Memory B cell (primary cell): ENCODE measurements around the gene RYR1.
"Not testable (repeated sequence)": the region's sequence is repeated elsewhere in the genome, so short reads cannot be mapped to it uniquely, and the experiment has no call there.

ENCODE experiments used
- ATAC-seq: fragments of 150-1000 bp; cut with Tn5 transposase; 2 replicates; pipeline ENCODE4 v1.10.0; 2021; ENCODE audit warnings: low read depth, mild to moderate bottlenecking, moderate library complexity
- DNase-seq, 2 donors: peaks; one replicate each; pipeline ENCODE4 v3.0.0; 2022; ENCODE audit warnings: low spot score in 2 of 2
- H3K27ac Mint-ChIP-seq: one replicate; pipeline ENCODE4 v1.8.0; 2022; ENCODE audit warnings: mild to moderate bottlenecking, moderate library complexity, mixed read lengths
- H3K27me3 Mint-ChIP-seq: one replicate; pipeline ENCODE4 v1.8.0; 2022; ENCODE audit warnings: mixed read lengths
- H3K36me3 Mint-ChIP-seq: one replicate; pipeline ENCODE4 v1.8.0; 2022; ENCODE audit warnings: mild to moderate bottlenecking, mixed read lengths
- H3K4me1 Mint-ChIP-seq: one replicate; pipeline ENCODE4 v1.8.0; 2022; ENCODE audit warnings: mixed read lengths
- H3K4me3 Mint-ChIP-seq: one replicate; pipeline ENCODE4 v1.8.0; 2022; ENCODE audit warnings: mild to moderate bottlenecking, moderate library complexity, mixed read lengths
- H3K9me3 Mint-ChIP-seq: one replicate; pipeline ENCODE4 v1.8.0; 2022; ENCODE audit warnings: mixed read lengths

Gene RYR1

DNA sequence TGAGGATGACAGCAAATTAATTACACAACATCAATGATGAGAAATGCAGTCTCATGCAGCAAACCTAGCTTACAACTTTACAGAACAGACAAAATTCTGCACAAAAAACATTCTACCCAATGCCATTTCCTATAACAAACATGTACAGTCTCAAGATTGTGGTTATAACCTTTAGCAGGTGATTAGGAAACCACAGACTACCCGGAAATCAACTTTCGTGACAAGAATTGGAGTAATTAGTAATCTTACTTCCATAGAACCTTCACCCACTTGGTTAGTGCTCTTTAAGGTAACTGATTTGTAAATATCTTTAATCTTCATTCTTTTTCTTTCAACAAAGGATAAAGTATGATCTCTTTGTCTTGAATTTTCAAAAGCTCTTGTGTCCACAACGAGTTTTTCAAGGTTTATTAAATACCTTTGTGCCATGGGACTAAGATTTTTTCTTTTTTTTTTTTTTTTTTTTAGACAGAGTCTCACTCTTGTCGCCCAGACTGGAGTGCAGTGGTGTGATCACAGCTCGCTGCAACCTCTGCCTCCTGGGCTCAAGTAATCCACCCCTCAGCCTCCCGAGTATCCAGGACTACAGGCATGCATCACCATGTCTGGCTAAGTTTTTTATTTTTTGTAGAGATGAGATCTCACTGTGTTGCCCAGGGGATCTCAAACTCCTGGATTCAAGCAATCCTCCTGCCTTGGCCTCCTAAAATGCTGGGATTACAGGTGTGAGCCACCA is 105.5 kb downstream of the RYR1 start:
- peaks cover 9% of the 10 kb centered on the region for H3K9me3 Mint-ChIP-seq
- H3K36me3 Mint-ChIP-seq = peaks cover 10% of the 10 kb centered on the region
- no peak overlapping the region for H3K27ac Mint-ChIP-seq
- ATAC-seq (peak; percentile 59), DNase-seq (no peak)
- peaks cover 9% of the 10 kb centered on the region for H3K4me1 Mint-ChIP-seq
- H3K4me3 Mint-ChIP-seq = no peak overlapping the region
- H3K27me3 Mint-ChIP-seq = peaks cover 15% of the 10 kb centered on the region

DNA sequence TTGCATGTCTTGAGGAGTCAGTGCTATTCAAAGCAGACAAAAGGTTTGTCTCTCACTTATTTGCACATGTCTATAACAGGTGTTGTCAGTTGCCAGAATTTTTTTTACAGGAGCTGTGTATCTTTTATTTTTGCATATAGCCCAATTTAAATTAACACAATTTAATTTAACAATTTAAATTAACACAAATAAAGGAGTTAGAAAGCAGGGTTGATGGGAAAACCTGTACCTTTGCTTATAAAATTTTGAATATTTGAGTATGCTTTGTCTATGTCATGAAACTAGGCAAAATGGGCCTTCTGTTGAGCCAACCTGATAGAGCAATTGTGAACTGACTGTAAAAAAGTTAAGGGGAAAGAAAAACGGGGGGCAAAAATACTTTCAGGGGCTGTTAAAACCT is 106.3 kb downstream of the RYR1 start:
- no peak for ATAC-seq
- Mint-ChIP-seq H3K4me3 (no peak overlapping the region), H3K9me3 (peaks cover 8% of the 10 kb centered on the region), H3K4me1 (peaks cover 13% of the 10 kb centered on the region), H3K36me3 (peaks cover 7% of the 10 kb centered on the region), H3K27ac (no peak overlapping the region), H3K27me3 (peaks cover 10% of the 10 kb centered on the region)
- no peak for DNase-seq

- Mint-ChIP-seq H3K4me1 (peaks cover 9% of the 10 kb centered on the region), H3K27ac (no peak overlapping the region), H3K9me3 (no peaks in the 10 kb centered on the region), H3K36me3 (no peaks in the 10 kb centered on the region), H3K27me3 (no peaks in the 10 kb centered on the region), H3K4me3 (no peak overlapping the region)
- DNase-seq (no peak), ATAC-seq (no peak)
Observed at GRCh38 chr19:38542040-38542439, 108.5 kb downstream of the RYR1 start.

DNA sequence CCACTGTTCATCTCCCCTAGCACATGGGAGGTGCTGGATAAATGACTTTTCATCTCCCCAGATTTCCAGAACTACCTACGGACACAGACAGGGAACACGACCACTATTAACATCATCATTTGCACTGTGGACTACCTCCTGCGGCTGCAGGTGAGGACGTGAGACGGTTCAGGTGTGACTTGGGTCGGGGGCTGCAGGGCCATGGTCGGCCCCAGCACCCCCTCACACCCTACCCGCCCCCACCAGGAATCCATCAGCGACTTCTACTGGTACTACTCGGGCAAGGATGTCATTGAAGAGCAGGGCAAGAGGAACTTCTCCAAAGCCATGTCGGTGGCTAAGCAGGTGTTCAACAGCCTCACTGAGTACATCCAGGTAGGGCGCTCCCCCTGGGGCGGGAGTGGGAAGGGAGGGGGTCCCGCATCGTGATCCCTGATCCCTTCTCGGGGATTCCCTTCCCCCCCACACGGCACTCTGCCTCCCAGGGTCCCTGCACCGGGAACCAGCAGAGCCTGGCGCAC is 109.9 kb downstream of the RYR1 start:
- H3K27ac Mint-ChIP-seq = no peak overlapping the region
- no peaks in the 10 kb centered on the region for H3K36me3 Mint-ChIP-seq
- H3K4me3 Mint-ChIP-seq = no peak overlapping the region
- ATAC-seq (no peak), DNase-seq (no peak)
- H3K27me3 Mint-ChIP-seq = no peaks in the 10 kb centered on the region
- H3K9me3 Mint-ChIP-seq = peaks cover 2% of the 10 kb centered on the region
- peaks cover 14% of the 10 kb centered on the region for H3K4me1 Mint-ChIP-seq

DNA sequence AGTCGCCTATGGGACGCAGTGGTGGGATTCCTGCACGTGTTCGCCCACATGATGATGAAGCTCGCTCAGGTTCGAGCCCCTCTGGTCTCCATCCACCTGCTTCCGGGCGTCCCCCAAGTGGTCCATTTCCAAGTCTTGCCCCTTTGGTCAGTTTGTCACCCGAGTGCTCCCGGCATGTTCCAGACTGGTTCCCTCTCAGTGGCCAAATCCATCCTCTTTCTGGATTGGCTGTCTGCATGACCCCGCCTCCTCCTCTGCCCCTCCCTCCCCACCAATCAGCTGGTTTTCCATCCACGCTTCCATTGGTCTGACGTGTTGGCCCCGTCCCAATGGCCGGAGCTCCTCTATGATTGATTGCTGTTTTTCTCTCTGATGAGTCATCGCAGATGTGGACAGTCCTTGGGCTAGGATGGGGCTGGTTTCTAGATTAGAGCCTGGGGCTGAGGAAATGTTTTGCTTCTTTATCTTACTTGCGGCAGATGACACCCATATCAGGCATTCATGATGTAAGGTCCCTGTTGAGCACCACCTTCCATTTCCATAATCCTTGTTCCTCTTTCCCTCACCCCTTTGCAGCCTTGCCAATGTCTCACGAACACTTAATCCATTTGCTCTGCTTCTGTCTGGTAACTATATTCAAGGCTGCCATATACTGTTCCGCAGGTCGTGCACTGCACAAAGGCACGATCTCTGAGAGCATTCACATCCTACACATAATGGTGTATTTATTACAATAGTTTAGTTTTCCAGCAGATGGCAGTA is 110.5 kb downstream of the RYR1 start:
- peak; percentile 68 for ATAC-seq
- no peak overlapping the region for H3K27ac Mint-ChIP-seq
- no peaks in the 10 kb centered on the region for H3K36me3 Mint-ChIP-seq
- peaks cover 2% of the 10 kb centered on the region for H3K9me3 Mint-ChIP-seq
- peaks cover 11% of the 10 kb centered on the region for H3K4me1 Mint-ChIP-seq
- H3K4me3 Mint-ChIP-seq = peak overlapping the region; percentile 37
- peak in 1 of 2 donors; percentile 47 for DNase-seq
- no peaks in the 10 kb centered on the region for H3K27me3 Mint-ChIP-seq

DNA sequence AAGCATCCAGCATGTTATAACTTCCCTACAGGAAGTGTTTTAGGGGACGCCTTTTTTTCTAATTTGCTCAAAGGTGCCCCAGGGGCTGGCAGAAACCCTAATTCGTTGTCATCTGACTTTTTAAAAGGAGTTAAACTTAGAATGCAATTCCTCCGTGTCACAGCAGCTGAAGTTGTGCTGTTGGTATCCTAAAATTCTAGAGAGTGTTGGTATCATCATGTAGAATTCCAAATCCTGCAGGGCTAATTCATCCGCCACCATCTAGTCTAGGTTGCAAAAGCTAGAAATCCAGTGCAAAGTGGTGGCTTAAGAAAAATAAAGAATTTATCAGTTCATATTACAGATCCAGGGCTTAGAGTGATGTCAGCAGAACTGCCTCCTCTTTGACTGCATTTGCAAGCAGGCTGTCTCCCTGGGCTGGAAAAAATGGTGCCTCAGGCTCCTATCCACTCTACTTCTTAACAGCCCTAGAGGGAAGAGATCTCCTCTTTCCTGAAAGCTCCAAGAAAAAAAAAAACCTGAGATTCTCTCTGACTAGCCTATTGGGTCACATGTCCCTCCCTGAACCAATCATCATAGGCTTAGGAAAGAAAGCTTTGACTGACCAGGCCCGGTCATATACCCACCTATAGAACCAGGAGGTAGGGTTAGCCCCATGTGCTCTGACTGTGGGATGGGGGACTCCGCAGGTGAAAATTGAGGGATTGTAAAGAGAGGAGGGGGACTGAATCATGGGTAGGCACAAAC is 111.3 kb downstream of the RYR1 start:
- peaks cover 11% of the 10 kb centered on the region for H3K4me1 Mint-ChIP-seq
- H3K36me3 Mint-ChIP-seq = no peaks in the 10 kb centered on the region
- H3K27me3 Mint-ChIP-seq = no peaks in the 10 kb centered on the region
- no peak overlapping the region for H3K4me3 Mint-ChIP-seq
- peak overlapping the region; percentile 35 for H3K27ac Mint-ChIP-seq
- DNase-seq (no peak), ATAC-seq (no peak)
- peaks cover 2% of the 10 kb centered on the region for H3K9me3 Mint-ChIP-seq

DNA sequence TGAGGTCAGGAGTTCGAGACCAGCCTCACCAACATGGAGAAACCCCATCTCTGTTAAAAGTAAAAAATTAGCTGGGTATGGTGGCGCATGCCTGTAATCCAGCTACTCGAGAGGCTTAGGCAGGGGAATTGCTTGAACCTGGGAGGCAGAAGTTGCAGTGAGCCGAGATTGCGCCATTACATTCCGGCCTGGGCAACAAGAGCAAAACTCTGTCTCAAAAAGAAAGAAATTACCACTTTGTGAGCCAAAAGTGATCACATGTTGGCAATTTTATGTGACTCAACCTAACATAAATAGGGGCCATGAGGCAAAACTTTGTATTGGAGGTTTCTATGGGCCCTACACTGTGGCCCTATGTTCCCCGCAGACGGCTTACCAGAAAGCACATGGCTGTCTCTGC is 112.1 kb downstream of the RYR1 start:
- no peak for DNase-seq
- Mint-ChIP-seq H3K4me1 (peaks cover 11% of the 10 kb centered on the region), H3K27ac (no peak overlapping the region), H3K4me3 (no peak overlapping the region), H3K9me3 (peaks cover 2% of the 10 kb centered on the region), H3K36me3 (no peaks in the 10 kb centered on the region), H3K27me3 (no peaks in the 10 kb centered on the region)
- ATAC-seq = no peak

DNA sequence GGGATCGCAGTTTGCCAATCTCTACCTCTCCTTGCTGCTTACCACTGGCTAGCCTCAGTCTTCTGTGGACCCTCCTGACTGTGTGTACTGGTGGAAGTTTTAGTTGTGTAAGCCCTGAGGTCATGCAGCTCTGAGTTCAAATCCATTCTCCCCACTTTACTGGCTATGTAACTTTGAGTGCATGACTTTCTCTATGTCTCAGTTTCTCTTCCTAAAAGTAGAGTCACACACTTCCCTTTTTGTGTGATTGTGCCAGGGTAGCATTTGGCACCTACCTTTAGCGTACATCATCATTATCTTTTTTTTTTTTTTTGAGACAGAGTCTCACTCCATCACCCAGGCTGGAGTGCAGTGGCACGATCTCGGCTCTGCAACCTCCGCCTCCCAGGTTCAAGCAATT is 113.9 kb downstream of the RYR1 start:
- Mint-ChIP-seq H3K4me3 (peak overlapping the region; percentile 1), H3K36me3 (no peaks in the 10 kb centered on the region), H3K9me3 (peaks cover 2% of the 10 kb centered on the region), H3K27me3 (no peaks in the 10 kb centered on the region), H3K4me1 (peaks cover 16% of the 10 kb centered on the region), H3K27ac (peak overlapping the region; percentile 10)
- peak; percentile 88 for ATAC-seq
- DNase-seq = peak in 1 of 2 donors; percentile 27

- ATAC-seq (no peak), DNase-seq (no peak)
- Mint-ChIP-seq H3K27ac (no peak overlapping the region), H3K4me3 (no peak overlapping the region), H3K4me1 (peaks cover 13% of the 10 kb centered on the region), H3K36me3 (no peaks in the 10 kb centered on the region), H3K27me3 (no peaks in the 10 kb centered on the region), H3K9me3 (peaks cover 2% of the 10 kb centered on the region)
Observed at GRCh38 chr19:38549061-38549460, 115.6 kb downstream of the RYR1 start.

- DNase-seq (no peak), ATAC-seq (no peak)
- Mint-ChIP-seq H3K4me3 (no peak overlapping the region), H3K27me3 (no peaks in the 10 kb centered on the region), H3K4me1 (peaks cover 12% of the 10 kb centered on the region), H3K36me3 (no peaks in the 10 kb centered on the region), H3K27ac (no peak overlapping the region), H3K9me3 (peaks cover 2% of the 10 kb centered on the region)
Observed at GRCh38 chr19:38549942-38550341, 116.5 kb downstream of the RYR1 start.

- ATAC-seq (no peak), DNase-seq (no peak)
- no peaks in the 10 kb centered on the region for H3K27me3 Mint-ChIP-seq
- no peak overlapping the region for H3K4me3 Mint-ChIP-seq
- H3K4me1 Mint-ChIP-seq = peaks cover 14% of the 10 kb centered on the region
- H3K27ac Mint-ChIP-seq = no peak overlapping the region
- H3K9me3 Mint-ChIP-seq = peaks cover 2% of the 10 kb centered on the region
- no peaks in the 10 kb centered on the region for H3K36me3 Mint-ChIP-seq
Observed at GRCh38 chr19:38550376-38550775, 116.9 kb downstream of the RYR1 start.

DNA sequence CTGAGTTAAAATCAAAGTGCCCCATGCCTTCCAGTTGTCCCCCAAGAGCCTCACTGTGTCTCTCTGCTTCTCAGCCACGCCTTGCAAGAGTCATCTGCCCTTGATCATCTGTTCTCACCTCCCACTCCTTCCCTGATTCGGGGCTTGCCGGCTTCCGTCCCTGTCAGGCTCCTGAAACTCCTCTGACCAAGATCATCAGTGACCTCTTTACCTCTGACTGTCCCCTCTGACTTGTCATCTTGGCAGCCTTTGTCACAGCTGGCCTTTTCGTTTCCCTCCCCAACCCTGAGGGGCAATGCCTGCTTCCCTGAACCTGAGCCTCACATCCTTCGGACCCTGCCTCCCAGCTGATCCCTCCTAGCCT is 117.9 kb downstream of the RYR1 start:
- no peak for ATAC-seq
- Mint-ChIP-seq H3K9me3 (peaks cover 2% of the 10 kb centered on the region), H3K4me3 (no peak overlapping the region), H3K36me3 (no peaks in the 10 kb centered on the region), H3K27me3 (no peaks in the 10 kb centered on the region), H3K27ac (no peak overlapping the region), H3K4me1 (peaks cover 14% of the 10 kb centered on the region)
- DNase-seq = no peak

DNA sequence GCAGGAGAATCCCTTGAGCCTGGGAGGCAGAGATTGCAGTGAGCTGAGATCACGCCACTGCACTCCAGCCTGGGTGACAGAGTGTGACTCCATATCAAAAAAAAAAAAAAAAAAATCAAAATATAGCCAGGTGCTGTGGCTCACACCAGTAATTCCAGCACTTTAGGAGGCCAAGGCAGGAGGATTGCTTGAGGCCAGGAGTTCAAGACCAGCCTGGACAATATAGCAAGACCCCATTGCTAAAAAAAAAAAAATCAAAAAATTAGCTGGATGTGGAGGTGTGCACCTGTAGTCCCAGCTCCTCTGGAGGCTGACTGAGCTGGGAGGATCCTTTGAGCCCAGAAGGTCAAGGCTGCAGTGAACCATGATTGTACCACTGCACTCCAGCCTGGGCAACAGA is 119.7 kb downstream of the RYR1 start:
- not testable (repeated sequence) for H3K4me3 Mint-ChIP-seq, H3K9me3 Mint-ChIP-seq, H3K36me3 Mint-ChIP-seq, ATAC-seq, H3K27me3 Mint-ChIP-seq, DNase-seq, H3K27ac Mint-ChIP-seq
- H3K4me1 Mint-ChIP-seq = peaks cover 12% of the 10 kb centered on the region

- ATAC-seq = no peak
- no peak for DNase-seq
- Mint-ChIP-seq H3K27ac (no peak overlapping the region), H3K9me3 (no peaks in the 10 kb centered on the region), H3K27me3 (no peaks in the 10 kb centered on the region), H3K36me3 (no peaks in the 10 kb centered on the region), H3K4me3 (no peak overlapping the region), H3K4me1 (peaks cover 17% of the 10 kb centered on the region)
Observed at GRCh38 chr19:38554676-38555141, 121.2 kb downstream of the RYR1 start.
